Stomach smooth muscle (tissue), 2 donors: Measurements from ENCODE around the gene SLC45A3.
A peak's percentile ranks its signal among the peaks of the same experiment; 100 is the strongest.
"Not testable (repeated sequence)": the region's sequence is repeated elsewhere in the genome, so short reads cannot be mapped to it uniquely, and the experiment has no call there.

ENCODE experiments used
- H3K27ac ChIP-seq: one replicate; pipeline ENCODE4 v1.7.0; 2013; ENCODE audit warnings: mild to moderate bottlenecking, low read length, inconsistent platforms
- H3K27me3 ChIP-seq, 2 donors: one replicate each; pipeline ENCODE4 v1.7.0; 2013; ENCODE audit warnings: low read length in 2 of 2; ENCODE audit not compliant: insufficient read depth in 2 of 2, control insufficient read depth in 1 of 2
- H3K36me3 ChIP-seq, 2 donors: one replicate each; pipeline ENCODE4 v1.7.0; 2013; ENCODE audit warnings: low read length in 2 of 2; ENCODE audit not compliant: control insufficient read depth in 2 of 2, insufficient read depth in 2 of 2
- H3K4me1 ChIP-seq: one replicate; pipeline ENCODE4 v1.7.0; 2013; ENCODE audit warnings: low read length; ENCODE audit not compliant: control insufficient read depth, insufficient read depth
- H3K4me3 ChIP-seq, 2 donors: one replicate each; pipeline ENCODE4 v1.7.0; 2013; ENCODE audit warnings: low read length in 2 of 2
- H3K9ac ChIP-seq, 2 donors: one replicate each; pipeline ENCODE4 v1.7.0; 2013; ENCODE audit warnings: low read length in 2 of 2, mild to moderate bottlenecking in 1 of 2
- H3K9me3 ChIP-seq, 2 donors: one replicate each; pipeline ENCODE4 v1.7.0; 2013; ENCODE audit warnings: low read length in 2 of 2; ENCODE audit not compliant: control insufficient read depth in 2 of 2
- donor health status: healthy.
- donor health status: Pancreatic carcinoma.

Gene SLC45A3, protein sequence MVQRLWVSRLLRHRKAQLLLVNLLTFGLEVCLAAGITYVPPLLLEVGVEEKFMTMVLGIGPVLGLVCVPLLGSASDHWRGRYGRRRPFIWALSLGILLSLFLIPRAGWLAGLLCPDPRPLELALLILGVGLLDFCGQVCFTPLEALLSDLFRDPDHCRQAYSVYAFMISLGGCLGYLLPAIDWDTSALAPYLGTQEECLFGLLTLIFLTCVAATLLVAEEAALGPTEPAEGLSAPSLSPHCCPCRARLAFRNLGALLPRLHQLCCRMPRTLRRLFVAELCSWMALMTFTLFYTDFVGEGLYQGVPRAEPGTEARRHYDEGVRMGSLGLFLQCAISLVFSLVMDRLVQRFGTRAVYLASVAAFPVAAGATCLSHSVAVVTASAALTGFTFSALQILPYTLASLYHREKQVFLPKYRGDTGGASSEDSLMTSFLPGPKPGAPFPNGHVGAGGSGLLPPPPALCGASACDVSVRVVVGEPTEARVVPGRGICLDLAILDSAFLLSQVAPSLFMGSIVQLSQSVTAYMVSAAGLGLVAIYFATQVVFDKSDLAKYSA

DNA sequence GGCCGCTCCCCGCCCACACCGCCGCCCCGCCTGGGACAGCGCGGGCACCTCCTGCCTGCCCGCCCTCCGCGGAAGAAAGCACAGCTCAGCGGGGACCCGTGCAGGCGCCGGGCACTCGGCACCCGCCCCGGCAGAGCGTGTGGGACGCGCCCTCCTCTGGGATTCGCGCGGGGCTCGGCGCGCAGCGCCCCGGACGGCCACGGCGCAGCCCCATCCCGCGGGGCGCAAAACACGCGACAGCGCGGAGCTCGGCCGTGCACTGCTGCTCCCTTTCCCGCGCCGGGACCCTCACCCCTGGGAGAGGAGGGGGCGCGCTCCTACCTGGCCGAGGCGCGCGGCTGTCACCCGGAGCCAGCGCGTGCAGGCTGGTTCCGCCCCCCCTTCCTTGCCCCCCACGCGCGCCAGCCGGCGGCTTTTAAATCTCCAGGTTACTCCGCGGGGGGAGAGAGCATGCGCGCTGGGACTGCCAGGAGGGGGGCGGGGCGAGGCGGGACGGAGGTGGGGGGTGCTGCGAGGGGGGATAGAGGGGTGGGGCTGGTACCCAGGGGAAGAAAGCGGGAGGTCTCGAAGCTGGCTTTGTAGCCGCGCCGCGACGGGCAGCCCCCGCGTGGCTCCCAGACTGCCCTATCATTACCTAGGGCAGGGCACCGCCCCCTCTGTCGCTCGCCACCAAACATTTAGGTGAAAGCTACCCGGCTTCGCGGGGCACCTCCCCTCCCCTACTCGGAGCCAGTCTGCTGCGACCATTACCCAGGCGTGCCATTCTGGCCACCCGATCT lies at the start of gene SLC45A3:
TSS of gene SLC45A3 (minus strand) at position 437 of the 779 bp plus-strand sequence. CDS start 15,853 bp downstream, outside the sequence.
- Histone ChIP-seq H3K9me3 (no peaks in the 10 kb centered on the region), H3K36me3 (no peaks in the 10 kb centered on the region), H3K27ac (no peak within 1 kb of the TSS), H3K9ac (peak within 1 kb of the TSS; percentile 47 to 63), H3K4me3 (peak within 1 kb of the TSS; percentile 60 to 75), H3K27me3 (peaks cover 2 to 3% of the 10 kb centered on the region in 2 donors), H3K4me1 (peaks cover 14% of the 10 kb centered on the region)

DNA sequence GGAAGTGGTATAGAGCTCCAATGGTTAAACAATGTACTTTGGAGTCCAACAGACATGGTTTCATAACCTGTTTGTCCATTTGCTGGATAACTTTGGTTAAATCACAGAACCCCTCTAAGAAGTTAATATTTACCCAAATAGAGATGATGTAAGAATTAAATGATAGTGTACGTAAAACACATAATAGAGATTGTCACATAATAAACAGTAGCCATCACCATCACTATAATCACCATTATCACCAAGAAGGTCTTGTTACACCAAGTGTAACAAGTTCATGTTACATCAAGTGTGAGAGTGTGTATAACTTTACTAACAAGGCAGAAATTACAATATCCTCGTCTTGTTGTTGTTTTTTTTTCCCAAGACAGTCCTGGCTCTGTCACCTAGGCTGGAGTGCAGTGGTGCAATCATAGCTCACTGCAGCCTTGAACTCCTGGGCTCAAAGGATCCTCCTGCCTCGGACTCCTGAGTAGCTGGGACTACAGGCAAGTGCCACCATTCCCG lies 46.4 kb upstream of the SLC45A3 start:
- Histone ChIP-seq H3K4me1 (no peaks in the 10 kb centered on the region), H3K27me3 (no peaks in the 10 kb centered on the region), H3K27ac (no peak overlapping the region), H3K9ac (no peak overlapping the region), H3K36me3 (peaks cover 4 to 12% of the 10 kb centered on the region in 2 donors), H3K9me3 (no peaks in the 10 kb centered on the region), H3K4me3 (no peak overlapping the region)

DNA sequence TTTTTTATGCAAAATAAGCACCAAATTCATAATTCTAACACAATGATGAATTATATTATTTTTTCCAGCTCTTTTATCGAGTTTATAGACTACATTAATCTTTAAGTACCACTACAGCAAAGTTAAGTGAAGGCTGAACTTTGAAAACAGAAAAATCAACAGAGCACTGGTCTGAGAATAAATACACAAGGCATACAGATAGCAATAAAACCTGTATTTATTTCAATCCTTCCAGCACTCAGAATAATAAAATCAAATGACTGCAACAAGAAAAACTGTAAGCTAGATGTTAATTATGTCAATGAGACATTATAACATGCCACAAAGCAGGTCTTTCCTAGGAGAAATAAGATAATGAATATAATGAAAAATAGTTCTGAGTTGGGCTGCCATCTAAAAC lies 45.2 kb upstream of the SLC45A3 start:
- Histone ChIP-seq H3K27ac (no peak overlapping the region), H3K36me3 (peaks cover 7 to 19% of the 10 kb centered on the region in 2 donors), H3K4me1 (no peaks in the 10 kb centered on the region)

DNA sequence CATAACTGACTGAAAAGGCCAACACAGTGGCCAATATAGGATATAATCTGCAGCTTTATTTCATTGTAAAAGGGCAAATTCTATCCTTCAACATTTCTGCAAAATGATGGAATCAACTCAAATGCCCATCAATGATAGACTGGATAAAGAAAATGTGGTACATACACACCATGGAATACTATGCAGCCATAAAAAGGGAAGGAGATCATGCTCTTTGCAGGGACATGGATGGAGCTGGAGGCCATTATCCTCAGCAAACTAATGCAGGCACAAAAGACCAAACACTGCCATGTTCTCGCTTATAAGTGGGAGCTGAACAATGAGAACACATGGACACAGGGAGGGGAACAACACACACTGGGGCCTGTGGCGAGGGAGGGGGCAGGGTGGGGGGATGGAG lies 40.4 kb upstream of the SLC45A3 start:
- not testable (repeated sequence) for H3K9me3 ChIP-seq, H3K27ac ChIP-seq, H3K4me3 ChIP-seq, H3K27me3 ChIP-seq, H3K4me1 ChIP-seq, H3K9ac ChIP-seq
- peaks cover 23 to 47% of the 10 kb centered on the region in 2 donors for H3K36me3 ChIP-seq

More for the DNA sequence above, 45.2 kb upstream of the SLC45A3 start:
- H3K4me3 ChIP-seq, result no peak overlapping the region
- H3K9me3 ChIP-seq, result no peaks in the 10 kb centered on the region
- no peaks in the 10 kb centered on the region for H3K27me3 ChIP-seq
- H3K9ac ChIP-seq, result no peak overlapping the region

DNA sequence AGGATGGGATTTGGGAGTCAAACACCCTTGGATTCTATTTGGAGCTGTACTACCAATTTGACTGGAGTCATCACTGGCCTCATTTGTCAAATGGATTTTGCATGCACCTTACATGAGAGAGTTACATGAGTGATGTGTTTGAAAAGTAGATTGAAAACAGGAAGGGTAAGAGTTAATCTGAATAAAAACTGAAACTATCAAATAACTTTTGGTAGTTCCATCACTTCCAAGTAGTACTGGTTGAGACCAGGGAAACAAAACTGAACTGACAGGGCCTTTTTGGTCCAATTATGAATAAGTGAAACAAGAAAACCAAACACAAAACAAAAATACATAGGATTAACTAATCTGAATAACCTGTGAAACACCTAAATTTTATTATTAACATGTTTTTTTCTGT lies 39.5 kb upstream of the SLC45A3 start:
- Histone ChIP-seq H3K9ac (no peak overlapping the region), H3K36me3 (peaks cover 29 to 47% of the 10 kb centered on the region in 2 donors)

DNA sequence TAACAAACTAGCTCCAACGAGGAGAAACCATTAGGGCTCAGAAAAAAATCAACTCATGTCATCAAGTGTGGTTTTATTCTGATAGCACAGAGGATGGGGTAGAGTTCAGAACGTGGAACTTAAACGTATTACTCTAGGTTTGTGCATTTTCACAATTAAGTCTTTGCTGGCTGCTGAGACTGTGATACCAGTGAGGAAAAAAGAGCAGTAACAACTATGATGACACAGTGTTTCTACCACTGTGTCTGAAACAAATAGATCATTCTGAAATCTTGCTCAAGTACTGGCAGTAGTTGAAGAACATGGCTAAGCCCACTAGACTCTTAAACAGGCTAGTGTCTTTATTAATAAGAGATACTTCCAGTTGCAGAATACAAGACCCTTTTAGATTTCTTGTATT lies 38.7 kb upstream of the SLC45A3 start:
- no peaks in the 10 kb centered on the region for H3K27me3 ChIP-seq
- peaks cover 29 to 44% of the 10 kb centered on the region in 2 donors for H3K36me3 ChIP-seq
- no peak overlapping the region for H3K9ac ChIP-seq
- no peak overlapping the region for H3K27ac ChIP-seq
- no peak overlapping the region for H3K4me3 ChIP-seq
- H3K4me1 ChIP-seq, result no peaks in the 10 kb centered on the region
- H3K9me3 ChIP-seq, result no peaks in the 10 kb centered on the region

More for the DNA sequence above, 39.5 kb upstream of the SLC45A3 start:
- Histone ChIP-seq H3K27me3 (no peaks in the 10 kb centered on the region), H3K27ac (no peak overlapping the region), H3K4me1 (no peaks in the 10 kb centered on the region), H3K4me3 (no peak overlapping the region), H3K9me3 (no peaks in the 10 kb centered on the region)

DNA sequence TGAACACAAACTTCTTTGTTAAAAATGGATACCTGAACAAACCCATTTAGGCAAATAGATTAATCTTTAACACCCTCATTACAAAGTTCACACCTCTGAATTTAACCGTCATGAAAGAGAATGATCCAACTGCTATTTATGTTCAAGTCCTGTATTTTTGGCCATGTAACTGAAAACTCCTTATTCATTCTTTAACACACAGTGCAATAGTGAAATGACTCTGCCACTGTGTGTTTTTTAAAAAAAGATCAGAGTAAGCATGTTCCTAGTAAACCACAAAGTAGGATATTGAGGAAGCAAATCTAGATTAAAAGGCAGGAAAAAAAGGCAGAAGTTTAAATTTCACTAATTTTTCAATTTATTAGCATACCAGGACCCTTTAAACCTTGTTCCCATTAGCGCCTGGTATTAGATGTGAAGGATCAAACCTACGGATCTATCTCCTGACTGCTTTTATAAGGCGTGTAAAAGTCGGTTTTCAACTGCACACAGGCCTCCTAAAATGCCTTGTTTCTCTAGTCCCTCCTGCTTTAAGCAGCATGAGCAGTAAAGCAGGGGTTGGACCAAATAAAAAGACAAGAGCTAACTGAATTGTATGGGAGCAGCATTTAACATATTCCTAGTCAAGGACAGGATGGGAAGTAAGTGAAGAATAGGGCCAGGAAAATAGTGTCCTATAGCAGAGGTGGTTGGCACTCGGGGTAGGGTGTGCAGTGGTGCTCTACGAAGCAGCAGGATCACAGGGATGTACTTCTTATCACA lies 36.2 kb upstream of the SLC45A3 start:
- Histone ChIP-seq H3K4me3 (no peak overlapping the region), H3K9me3 (no peaks in the 10 kb centered on the region), H3K36me3 (peaks cover 29 to 44% of the 10 kb centered on the region in 2 donors), H3K4me1 (no peaks in the 10 kb centered on the region), H3K27me3 (no peaks in the 10 kb centered on the region), H3K27ac (no peak overlapping the region), H3K9ac (no peak overlapping the region)

DNA sequence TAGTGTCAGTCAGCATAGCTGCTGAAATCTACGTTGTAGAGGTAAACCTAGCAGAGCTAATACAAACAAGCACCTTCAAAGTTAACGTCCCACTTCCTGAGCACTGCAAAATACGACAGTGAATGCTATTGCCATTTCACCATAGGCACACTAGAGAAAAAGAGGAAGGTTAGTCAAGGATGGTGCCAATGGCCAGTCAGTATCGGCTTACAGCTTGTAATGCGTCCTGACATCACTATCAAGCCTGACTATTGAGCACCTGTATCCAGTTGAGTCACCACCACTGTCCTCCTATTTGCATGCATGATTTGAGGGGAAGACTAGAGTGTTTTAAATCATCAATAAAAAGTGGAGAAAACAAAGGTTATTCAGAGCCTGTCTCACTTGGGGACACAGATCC lies 35.3 kb upstream of the SLC45A3 start:
- Histone ChIP-seq H3K9me3 (no peaks in the 10 kb centered on the region), H3K4me1 (no peaks in the 10 kb centered on the region), H3K4me3 (no peak overlapping the region), H3K9ac (no peak overlapping the region), H3K27ac (no peak overlapping the region), H3K36me3 (peaks cover 28 to 39% of the 10 kb centered on the region in 2 donors), H3K27me3 (no peaks in the 10 kb centered on the region)

DNA sequence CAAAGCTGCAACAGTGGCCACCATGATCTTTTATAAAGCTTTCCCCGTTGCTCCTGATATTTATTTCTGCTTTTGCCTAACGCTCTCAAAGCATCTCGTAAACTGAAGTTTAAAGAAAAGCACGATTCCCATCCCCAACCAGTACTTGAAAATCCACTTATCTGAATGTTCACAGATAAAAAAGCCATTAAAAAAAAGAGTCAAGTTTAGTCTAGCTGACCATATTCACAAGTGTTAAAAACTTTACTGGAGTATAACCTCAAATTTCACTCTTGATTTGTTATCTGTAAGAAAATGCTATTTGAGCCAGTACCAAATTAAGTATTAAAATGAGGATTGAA lies 34.6 kb upstream of the SLC45A3 start:
- no peaks in the 10 kb centered on the region for H3K27me3 ChIP-seq
- H3K4me3 ChIP-seq, result no peak overlapping the region
- H3K36me3 ChIP-seq, result peaks cover 23 to 31% of the 10 kb centered on the region in 2 donors
- no peaks in the 10 kb centered on the region for H3K4me1 ChIP-seq
- no peak overlapping the region for H3K9ac ChIP-seq
- H3K27ac ChIP-seq, result no peak overlapping the region
- no peaks in the 10 kb centered on the region for H3K9me3 ChIP-seq

DNA sequence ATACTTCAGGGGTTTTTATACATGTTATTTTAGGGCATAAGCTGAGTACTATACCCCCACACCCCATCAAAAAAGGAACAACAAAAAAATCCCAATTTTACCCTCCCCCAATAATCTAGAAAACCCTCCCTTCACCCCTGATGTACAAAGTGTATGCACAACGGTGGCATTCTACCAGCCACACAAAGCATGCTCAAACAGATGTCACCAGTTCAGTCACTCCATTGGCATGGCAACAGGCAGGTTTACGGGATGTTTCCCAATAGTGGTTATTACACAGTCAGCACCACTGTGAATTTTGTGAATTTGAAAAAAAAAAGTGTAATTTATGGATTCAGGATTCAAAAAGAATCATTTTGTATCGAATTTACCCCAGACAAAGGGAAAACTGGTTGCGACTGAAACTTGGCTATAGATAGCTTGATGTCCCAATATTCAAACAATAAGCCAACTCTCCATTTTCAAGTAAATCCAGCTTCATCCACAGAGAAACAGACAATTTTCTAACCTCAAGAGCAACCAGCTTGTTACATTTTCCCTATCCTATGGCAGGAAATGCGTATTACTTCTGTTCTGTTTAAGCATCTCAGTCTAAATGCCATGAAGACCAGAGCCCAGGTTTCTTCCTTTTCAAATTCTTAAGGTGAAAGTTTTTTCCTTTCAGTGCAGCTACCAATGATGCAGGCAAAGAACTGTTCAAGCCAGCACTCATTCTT lies 34.0 kb upstream of the SLC45A3 start:
- H3K4me3 ChIP-seq, result no peak overlapping the region
- H3K27ac ChIP-seq, result no peak overlapping the region
- H3K36me3 ChIP-seq, result peaks cover 19 to 26% of the 10 kb centered on the region in 2 donors

More for the DNA sequence above, 34.0 kb upstream of the SLC45A3 start:
- Histone ChIP-seq H3K9me3 (no peaks in the 10 kb centered on the region), H3K4me1 (no peaks in the 10 kb centered on the region), H3K27me3 (no peaks in the 10 kb centered on the region), H3K9ac (no peak overlapping the region)
